Activated T-cell treated with anti-CD3 and anti-CD28 coated beads for 48 hours (primary cell): ENCODE results near the gene PODXL2.

Source experiments
- DNase-seq: peaks from one replicate; pipeline ENCODE4 v3.0.0-alpha.2; 2020; ENCODE audit warnings: low read depth

The PODXL2 gene

DNA sequence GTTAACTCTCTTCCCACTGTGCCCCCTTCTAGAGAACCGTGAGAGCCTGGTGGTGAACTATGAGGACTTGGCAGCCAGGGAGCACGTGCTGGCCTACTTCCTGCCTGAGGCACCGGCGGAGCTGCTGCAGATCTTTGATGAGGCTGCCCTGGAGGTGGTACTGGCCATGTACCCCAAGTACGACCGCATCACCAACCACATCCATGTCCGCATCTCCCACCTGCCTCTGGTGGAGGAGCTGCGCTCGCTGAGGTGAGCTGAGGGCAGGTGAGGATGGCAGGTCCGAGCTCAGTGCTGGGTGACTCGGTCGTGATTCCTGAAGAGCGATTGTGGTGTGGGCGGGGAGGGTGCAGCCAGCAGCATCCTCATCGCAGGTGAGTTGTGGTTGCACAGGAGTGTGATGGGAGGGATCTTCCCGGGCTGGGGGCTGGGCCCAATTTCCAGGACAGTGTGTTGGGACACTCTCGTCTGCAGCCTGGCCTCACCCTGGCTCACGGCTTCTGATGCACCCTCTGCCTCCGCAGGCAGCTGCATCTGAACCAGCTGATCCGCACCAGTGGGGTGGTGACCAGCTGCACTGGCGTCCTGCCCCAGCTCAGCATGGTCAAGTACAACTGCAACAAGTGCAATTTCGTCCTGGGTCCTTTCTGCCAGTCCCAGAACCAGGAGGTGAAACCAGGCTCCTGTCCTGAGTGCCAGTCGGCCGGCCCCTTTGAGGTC lies 22.7 kb upstream of the PODXL2 start:
- DNase-seq, result no peak

GRCh38 chr3:127606981-127607595 lies 21.9 kb upstream of the PODXL2 start:
- DNase-seq, result no peak

DNA sequence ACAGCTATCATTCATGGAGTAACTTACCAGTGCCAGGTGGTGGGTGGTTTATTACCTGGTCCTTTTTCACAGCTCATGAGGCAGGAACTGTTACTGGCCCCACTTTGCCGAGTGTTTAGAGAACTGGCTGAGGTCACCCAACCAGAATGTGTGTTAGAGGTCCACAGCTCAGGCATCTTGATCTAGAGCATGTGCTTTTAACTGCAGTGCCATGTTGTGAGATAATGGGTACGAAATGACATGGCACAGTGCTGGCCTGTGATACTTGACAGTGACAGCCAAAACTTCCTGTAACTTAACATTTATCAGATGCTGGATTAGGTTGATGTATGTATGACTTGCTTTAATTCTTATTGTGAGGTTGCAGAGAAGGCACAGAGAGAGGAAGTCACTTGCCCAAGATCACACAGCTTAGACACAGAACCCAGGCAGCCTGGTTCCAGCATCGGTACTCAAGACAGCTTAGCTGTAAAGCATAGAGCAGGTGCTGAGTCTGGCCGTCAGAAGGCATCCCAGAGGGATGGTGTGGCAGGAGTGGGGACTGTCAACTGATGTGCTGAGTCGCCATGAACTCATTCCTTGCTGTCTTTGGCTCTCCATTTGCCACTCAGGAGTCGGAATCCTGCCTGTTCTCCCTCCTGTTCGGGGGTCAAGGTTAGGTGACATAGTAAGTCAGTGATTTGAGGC lies 21.2 kb upstream of the PODXL2 start:
- no peak for DNase-seq

GRCh38 chr3:127608362-127608718 lies 20.6 kb upstream of the PODXL2 start:
- no peak for DNase-seq

GRCh38 chr3:127610105-127610504 lies 18.9 kb upstream of the PODXL2 start:
- no peak for DNase-seq

- no peak for DNase-seq
These were observed 17.7 kb upstream of the PODXL2 start for GRCh38 chr3:127611251-127611650.

DNA sequence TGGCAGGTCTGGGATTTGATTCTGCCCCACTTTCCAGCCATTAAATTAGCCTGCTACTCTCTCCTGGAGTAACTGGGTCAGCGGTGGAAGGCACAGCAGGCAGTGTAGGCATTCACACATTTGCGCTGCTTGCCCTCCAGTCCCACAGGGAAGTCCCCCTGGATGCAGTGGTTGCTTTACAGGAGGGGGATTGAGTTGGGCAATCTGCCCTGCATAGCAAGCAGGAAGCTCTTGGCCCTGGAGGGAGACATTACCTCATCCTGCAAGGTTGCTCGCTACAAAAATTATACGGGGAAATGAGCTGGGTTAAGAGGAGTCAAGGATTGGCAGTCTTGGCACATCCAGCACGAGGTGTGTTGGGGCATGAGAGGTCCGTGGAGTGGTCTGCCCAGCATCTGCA lies 16.0 kb upstream of the PODXL2 start:
- DNase-seq, result no peak

GRCh38 chr3:127613406-127613805 lies 15.6 kb upstream of the PODXL2 start:
- no peak for DNase-seq

GRCh38 chr3:127614928-127615589 lies 13.9 kb upstream of the PODXL2 start:
- DNase-seq, result no peak

- no peak for DNase-seq
These were observed 13.2 kb upstream of the PODXL2 start for GRCh38 chr3:127615631-127616305.

- DNase-seq, result no peak
These were observed 12.0 kb upstream of the PODXL2 start for GRCh38 chr3:127616836-127617605.

DNA sequence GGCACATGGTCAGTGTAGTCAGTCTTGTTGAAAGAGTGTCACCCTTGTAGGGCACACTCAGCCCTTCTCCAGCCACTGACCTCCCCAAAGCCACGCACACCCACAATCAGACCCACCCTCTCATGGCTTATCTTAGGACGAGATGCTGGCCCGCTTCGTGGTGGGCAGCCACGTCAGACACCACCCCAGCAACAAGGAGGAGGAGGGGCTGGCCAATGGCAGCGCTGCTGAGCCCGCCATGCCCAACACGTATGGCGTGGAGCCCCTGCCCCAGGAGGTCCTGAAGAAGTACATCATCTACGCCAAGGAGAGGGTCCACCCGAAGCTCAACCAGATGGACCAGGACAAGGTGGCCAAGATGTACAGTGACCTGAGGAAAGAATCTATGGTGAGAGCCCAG lies 10.1 kb upstream of the PODXL2 start:
- DNase-seq, result no peak

- DNase-seq, result no peak
These were observed 8.2 kb upstream of the PODXL2 start for GRCh38 chr3:127620637-127621375.

- no peak for DNase-seq
These were observed 7.0 kb upstream of the PODXL2 start for GRCh38 chr3:127622031-127622430.

GRCh38 chr3:127622772-127623576 lies 6.0 kb upstream of the PODXL2 start:
- no peak for DNase-seq

DNA sequence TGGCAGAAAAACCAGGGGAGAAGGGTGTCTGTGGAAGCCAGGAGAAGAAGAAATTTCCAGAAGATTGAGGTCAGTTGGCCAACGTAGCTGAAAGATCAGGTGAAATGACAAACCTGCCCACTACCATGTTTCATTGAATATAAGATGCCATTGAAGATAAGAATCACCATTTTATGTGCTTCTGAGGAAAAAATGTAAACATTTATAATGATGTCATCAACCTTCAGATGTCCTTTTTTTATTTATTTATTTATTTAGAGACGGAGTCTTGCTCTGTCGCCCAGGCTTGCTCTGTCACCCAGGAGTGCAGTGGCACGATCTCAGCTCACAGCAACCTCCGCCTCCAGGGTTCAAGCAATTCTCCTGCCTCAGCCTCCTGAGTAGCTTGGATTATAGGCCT lies 4.9 kb upstream of the PODXL2 start:
- DNase-seq, result no peak

DNA sequence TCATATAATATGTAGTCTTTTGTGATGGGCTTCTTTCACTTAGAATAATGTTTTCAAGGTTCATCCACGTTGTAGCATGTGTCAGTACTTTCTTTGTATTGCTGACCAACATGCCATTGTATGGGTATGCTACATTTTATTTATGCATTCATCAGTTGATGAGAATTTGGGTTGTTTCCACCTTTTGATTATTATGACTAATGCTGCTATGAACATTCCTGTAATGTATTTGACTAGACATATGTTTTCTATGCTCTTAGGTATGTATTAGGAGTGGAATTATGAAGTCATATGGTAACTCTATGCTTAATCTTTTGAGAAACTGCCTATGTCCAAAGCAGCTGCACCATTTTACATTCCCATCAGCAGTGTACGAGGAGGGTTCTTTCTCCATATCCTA lies 3.2 kb upstream of the PODXL2 start:
- no peak for DNase-seq

DNA sequence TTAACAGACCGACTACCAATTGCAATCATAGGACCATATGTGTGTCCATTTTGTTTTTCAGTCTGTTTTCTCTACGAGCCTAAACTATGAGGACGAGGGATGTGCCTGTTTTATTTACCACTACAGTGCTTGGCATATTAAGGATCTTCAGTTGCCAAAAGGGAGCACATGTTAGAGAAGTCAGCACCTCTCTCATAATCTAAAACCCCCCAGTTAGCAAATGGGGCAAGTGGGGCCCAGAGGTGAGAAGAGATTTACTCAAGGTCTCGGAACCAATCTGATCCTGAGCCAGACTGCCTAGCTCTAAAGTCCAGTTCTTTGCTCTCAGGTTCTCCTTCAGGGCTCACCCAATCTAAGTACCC lies 578 bp upstream of the PODXL2 start:
- no peak for DNase-seq

DNA sequence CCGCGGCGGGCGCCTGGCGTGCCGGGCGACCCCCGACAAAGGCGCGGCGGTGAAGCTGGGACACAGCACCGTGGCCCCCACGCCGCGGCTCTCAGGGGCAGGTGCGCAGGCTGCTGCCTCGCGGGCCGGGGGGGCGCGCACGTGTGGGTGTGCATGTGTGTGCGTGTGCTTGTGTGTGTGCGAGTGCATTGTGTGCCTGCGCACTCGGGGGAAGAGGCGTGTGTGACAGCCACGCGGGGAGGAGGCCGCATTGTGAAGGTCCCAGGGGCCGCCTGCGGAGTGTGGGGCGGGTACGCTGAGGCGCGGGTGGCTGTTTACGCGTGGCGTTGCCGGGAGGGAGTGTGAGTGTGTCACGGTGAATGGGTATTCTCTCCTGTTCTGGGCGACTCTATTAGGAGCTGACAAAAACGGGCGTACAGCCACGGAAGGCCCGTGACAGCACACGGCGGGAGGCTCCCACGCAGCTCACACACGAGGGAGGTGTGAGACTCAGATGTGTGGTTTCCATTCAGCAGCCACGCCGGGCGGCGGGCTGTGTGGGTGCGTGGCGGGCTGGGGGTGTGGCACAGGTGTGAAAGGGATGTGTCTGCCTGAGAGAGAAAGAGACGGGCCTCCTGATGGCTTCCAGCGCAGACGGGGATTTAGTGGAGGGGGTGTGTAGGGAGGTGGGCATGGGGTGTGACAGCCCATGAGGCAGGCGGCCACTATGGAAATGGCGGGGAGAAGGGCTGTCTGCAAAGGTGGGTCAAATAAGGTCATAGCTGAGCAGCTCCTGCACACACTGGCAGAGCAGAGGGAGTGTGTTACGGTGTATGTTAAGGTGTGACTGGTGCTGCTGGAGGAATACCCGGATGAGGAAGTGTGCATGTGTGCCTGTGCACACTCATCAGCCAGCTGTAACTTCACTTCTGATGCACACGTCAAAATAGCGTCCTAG lies 750 bp downstream of the PODXL2 start:
- no peak for DNase-seq
